WTC11 (cell line): ENCODE data around the gene KIF26A. TPM values are rescaled to one million over a fixed set of nuclear protein-coding genes. Genes with fewer than 3 reads are reported as not detected.

Experiments used
- ATAC-seq: fragments of 200-7000 bp; cut with Tn5 transposase; 2 replicates; pipeline ENCODE4 v1.10.0; 2021; ENCODE audit warnings: mild to moderate bottlenecking, moderate library complexity
- CTCF ChIA-PET: fragments of 300-600 bp; sonication (Branson Sonifier 250); formaldehyde crosslinking; loops from one replicate; lab custom pipeline; 2021; ENCODE audit warnings: antibody characterized with exemption; lab: Charles Lee
- POLR2A ChIA-PET: fragments of 350-600 bp; sonication (Branson Sonifier 250); formaldehyde crosslinking; loops from one replicate; lab custom pipeline; 2021; ENCODE audit warnings: antibody characterized with exemption; lab: Charles Lee
- DNase-seq: peaks from one replicate; pipeline ENCODE4 v3.0.0; 2021; ENCODE audit warnings: low spot score
- H3K27ac Mint-ChIP-seq: 2 replicates; pipeline ENCODE4 v1.8.0; 2021; ENCODE audit warnings: mixed read lengths
- H3K27me3 Mint-ChIP-seq: 2 replicates; pipeline ENCODE4 v1.8.0; 2021; ENCODE audit warnings: low read depth, mild to moderate bottlenecking, moderate library complexity, mixed read lengths
- H3K36me3 Mint-ChIP-seq: 2 replicates; pipeline ENCODE4 v1.8.0; 2021; ENCODE audit warnings: mixed read lengths
- H3K4me1 Mint-ChIP-seq: 2 replicates; pipeline ENCODE4 v1.8.0; 2022; ENCODE audit warnings: mixed read lengths
- H3K4me3 Mint-ChIP-seq: 2 replicates; pipeline ENCODE4 v1.8.0; 2021; ENCODE audit warnings: mild to moderate bottlenecking, moderate library complexity, mixed read lengths
- H3K9me3 Mint-ChIP-seq: 2 replicates; pipeline ENCODE4 v1.8.0; 2021; ENCODE audit warnings: mixed read lengths
- EMX1 ChIP-seq: fragments of 250-450 bp; sonication (Bioruptor Pico); IDR thresholded peaks from 2 replicates; pipeline ENCODE4 v1.8.0; 2021; ENCODE audit warnings: mild to moderate bottlenecking
- JUN ChIP-seq: sonication (generic); formaldehyde crosslinking; IDR thresholded peaks from 2 replicates; pipeline ENCODE4 v1.8.0; 2023; ENCODE audit warnings: mild to moderate bottlenecking, missing genetic modification reagents
- TCF7 ChIP-seq: sonication (generic); formaldehyde crosslinking; IDR thresholded peaks from 2 replicates; pipeline ENCODE4 v1.8.0; 2022; ENCODE audit warnings: mild to moderate bottlenecking, low read depth, missing genetic modification reagents, moderate library complexity
- ZNF317 ChIP-seq: sonication (generic); formaldehyde crosslinking; IDR thresholded peaks from 2 replicates; pipeline ENCODE4 v1.8.1; 2023; ENCODE audit warnings: low read depth, mild to moderate bottlenecking, moderate library complexity, missing genetic modification reagents, borderline replicate concordance
- ZNF512 ChIP-seq: sonication (generic); formaldehyde crosslinking; IDR thresholded peaks from 2 replicates; pipeline ENCODE4 v1.8.1; 2022; ENCODE audit warnings: missing genetic modification reagents, borderline replicate concordance
- ZSCAN18 ChIP-seq: fragments of 250-450 bp; sonication (Bioruptor Pico); IDR thresholded peaks from 2 replicates; pipeline ENCODE4 v2.1.2; 2022; ENCODE audit warnings: mild to moderate bottlenecking, moderate library complexity
- total RNA-seq: library from RNA; stranded (reverse); gene quantifications from 3 replicates; pipeline ENCODE4 v1.2.3, GENCODE V29; 2021
- TF ChIP-seq, protein P1 (sequence below): fragments of 250-450 bp; sonication (Bioruptor Pico); IDR thresholded peaks from 2 replicates; pipeline ENCODE4 v1.9.0; 2021; ENCODE audit warnings: mild to moderate bottlenecking, borderline replicate concordance
- TF ChIP-seq, protein P2 (sequence below): sonication (generic); formaldehyde crosslinking; IDR thresholded peaks from 2 replicates; pipeline ENCODE4 v1.8.1; 2022; ENCODE audit warnings: low read depth, missing genetic modification reagents, borderline replicate concordance
- TF ChIP-seq, protein P3 (sequence below): fragments of 250-450 bp; sonication (Bioruptor Pico); conservative IDR thresholded peaks from 2 replicates; pipeline ENCODE4 v1.9.0; 2021; ENCODE audit warnings: mild to moderate bottlenecking
- TF ChIP-seq, protein P4 (sequence below): fragments of 250-450 bp; sonication (Bioruptor Pico); IDR thresholded peaks from 2 replicates; pipeline ENCODE4 v1.8.0; 2021; ENCODE audit warnings: mild to moderate bottlenecking

KIF26A gene
- total RNA-seq, 1 experiment from 2014 or later, result 53.4 TPM

DNA sequence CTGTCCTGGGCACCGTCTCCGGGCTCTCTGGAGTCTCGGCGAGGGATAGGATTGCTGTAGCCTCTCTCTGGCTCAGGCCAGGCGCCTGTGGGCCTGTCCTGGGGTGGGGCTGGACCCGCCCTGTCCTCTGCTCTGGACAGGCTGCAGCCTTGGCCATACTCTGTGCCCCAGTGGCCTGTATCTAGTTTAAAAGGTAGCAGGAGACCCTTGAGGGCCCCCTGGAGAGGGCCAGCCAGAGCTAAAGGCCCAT, 1.8 kb downstream of the KIF26A start:
- H3K36me3 Mint-ChIP-seq, result no peaks in the 10 kb centered on the region
- no peak for DNase-seq

More for the DNA sequence above, 1.8 kb downstream of the KIF26A start:
- Mint-ChIP-seq H3K4me3 (peak overlapping the region; percentile 66), H3K9me3 (no peaks in the 10 kb centered on the region), H3K27ac (no peak overlapping the region), H3K4me1 (peaks cover 27% of the 10 kb centered on the region), H3K27me3 (peaks cover 21% of the 10 kb centered on the region)
- POLR2A ChIA-PET, result no interaction called here
- no peak for ATAC-seq
- CTCF ChIA-PET, result interaction anchor here (1.0 kb wide), 1 partner anchor 47 kb away, joined by 3 read pairs; no protein-coding TSS in a partner anchor
- TF ChIP-seq TCF7, result no peak
- TF ChIP-seq EMX1 (CRISPR knock-in tag), result no peak
- TF ChIP-seq ZNF317 (CRISPR knock-in tag), result no peak
- TF ChIP-seq, protein P1, sequence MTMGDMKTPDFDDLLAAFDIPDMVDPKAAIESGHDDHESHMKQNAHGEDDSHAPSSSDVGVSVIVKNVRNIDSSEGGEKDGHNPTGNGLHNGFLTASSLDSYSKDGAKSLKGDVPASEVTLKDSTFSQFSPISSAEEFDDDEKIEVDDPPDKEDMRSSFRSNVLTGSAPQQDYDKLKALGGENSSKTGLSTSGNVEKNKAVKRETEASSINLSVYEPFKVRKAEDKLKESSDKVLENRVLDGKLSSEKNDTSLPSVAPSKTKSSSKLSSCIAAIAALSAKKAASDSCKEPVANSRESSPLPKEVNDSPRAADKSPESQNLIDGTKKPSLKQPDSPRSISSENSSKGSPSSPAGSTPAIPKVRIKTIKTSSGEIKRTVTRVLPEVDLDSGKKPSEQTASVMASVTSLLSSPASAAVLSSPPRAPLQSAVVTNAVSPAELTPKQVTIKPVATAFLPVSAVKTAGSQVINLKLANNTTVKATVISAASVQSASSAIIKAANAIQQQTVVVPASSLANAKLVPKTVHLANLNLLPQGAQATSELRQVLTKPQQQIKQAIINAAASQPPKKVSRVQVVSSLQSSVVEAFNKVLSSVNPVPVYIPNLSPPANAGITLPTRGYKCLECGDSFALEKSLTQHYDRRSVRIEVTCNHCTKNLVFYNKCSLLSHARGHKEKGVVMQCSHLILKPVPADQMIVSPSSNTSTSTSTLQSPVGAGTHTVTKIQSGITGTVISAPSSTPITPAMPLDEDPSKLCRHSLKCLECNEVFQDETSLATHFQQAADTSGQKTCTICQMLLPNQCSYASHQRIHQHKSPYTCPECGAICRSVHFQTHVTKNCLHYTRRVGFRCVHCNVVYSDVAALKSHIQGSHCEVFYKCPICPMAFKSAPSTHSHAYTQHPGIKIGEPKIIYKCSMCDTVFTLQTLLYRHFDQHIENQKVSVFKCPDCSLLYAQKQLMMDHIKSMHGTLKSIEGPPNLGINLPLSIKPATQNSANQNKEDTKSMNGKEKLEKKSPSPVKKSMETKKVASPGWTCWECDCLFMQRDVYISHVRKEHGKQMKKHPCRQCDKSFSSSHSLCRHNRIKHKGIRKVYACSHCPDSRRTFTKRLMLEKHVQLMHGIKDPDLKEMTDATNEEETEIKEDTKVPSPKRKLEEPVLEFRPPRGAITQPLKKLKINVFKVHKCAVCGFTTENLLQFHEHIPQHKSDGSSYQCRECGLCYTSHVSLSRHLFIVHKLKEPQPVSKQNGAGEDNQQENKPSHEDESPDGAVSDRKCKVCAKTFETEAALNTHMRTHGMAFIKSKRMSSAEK (CRISPR knock-in tag), result no peak
- TF ChIP-seq ZSCAN18, result no peak
- TF ChIP-seq, protein P2, sequence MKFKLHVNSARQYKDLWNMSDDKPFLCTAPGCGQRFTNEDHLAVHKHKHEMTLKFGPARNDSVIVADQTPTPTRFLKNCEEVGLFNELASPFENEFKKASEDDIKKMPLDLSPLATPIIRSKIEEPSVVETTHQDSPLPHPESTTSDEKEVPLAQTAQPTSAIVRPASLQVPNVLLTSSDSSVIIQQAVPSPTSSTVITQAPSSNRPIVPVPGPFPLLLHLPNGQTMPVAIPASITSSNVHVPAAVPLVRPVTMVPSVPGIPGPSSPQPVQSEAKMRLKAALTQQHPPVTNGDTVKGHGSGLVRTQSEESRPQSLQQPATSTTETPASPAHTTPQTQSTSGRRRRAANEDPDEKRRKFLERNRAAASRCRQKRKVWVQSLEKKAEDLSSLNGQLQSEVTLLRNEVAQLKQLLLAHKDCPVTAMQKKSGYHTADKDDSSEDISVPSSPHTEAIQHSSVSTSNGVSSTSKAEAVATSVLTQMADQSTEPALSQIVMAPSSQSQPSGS, result no peak
- TF ChIP-seq, protein P3, sequence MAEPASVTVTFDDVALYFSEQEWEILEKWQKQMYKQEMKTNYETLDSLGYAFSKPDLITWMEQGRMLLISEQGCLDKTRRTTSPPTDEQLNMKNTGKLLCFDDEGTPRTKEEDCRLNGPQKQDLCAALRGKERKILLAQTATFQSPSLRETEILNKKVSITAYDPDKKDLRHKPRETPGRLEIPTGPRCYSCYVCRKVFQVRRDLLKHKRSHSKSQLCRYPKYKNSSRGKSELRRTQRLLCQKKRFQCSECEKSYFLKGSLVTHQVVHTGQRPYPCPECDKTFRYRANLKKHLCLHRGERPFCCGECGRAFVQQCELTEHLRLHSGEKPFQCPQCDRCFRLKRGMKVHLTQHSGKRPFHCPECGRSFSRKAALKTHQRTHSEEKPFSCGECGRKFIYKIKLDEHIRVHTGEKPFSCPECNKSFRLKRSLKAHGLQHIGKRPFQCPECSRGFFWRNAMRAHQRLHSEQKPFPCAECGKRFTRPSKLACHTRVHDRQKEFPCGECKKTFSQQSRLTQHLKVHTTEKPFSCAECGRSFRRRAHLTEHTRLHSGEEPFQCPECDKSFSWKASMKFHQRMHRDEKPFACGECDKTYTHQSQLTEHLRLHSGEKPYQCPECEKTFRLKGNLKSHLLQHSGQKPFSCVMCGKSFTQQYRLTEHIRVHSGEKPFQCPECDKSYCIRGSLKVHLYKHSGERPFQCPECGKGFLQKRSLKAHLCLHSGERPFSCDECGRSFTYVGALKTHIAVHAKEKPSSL (CRISPR knock-in tag), result no peak
- TF ChIP-seq, protein P4, sequence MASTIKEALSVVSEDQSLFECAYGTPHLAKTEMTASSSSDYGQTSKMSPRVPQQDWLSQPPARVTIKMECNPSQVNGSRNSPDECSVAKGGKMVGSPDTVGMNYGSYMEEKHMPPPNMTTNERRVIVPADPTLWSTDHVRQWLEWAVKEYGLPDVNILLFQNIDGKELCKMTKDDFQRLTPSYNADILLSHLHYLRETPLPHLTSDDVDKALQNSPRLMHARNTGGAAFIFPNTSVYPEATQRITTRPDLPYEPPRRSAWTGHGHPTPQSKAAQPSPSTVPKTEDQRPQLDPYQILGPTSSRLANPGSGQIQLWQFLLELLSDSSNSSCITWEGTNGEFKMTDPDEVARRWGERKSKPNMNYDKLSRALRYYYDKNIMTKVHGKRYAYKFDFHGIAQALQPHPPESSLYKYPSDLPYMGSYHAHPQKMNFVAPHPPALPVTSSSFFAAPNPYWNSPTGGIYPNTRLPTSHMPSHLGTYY, result no peak
- TF ChIP-seq JUN (CRISPR knock-in tag), result no peak
- no peak for TF ChIP-seq ZNF512 (CRISPR knock-in tag)
